Hematopoietic multipotent progenitor cell treated with erythropoietin and hydrocortisone succinate and interleukin-3 and kit ligand, for 4 days (in vitro differentiated cells): ENCODE data around the gene ABI2.
"Not testable (repeated sequence)": the region's sequence is repeated elsewhere in the genome, so short reads cannot be mapped to it uniquely, and the experiment has no call there.

Experiments used
- DNase-seq: peaks from one replicate; pipeline ENCODE4 v3.0.0-alpha.2; 2015

The ABI2 gene

GRCh38 chr2:203327901-203328759, at the start of gene ABI2:
Gene ABI2 (plus strand): TSS chr2:203328394. CDS start chr2:203328515, 121 bp downstream.
- DNase-seq: peak; percentile 88

GRCh38 chr2:203279288-203279687, 48.9 kb upstream of the ABI2 start:
- DNase-seq: no peak

- DNase-seq: no peak
These were observed 47.6 kb upstream of the ABI2 start for GRCh38 chr2:203280428-203281064.

- no peak for DNase-seq
These were observed 46.1 kb upstream of the ABI2 start for GRCh38 chr2:203282101-203282500.

GRCh38 chr2:203286532-203286931, 41.7 kb upstream of the ABI2 start:
- no peak for DNase-seq

GRCh38 chr2:203301667-203302066, 26.5 kb upstream of the ABI2 start:
- DNase-seq: no peak

- DNase-seq: not testable (repeated sequence)
These were observed 25.6 kb upstream of the ABI2 start for GRCh38 chr2:203302586-203302985.

- DNase-seq: peak; percentile 33
These were observed 17.3 kb upstream of the ABI2 start for GRCh38 chr2:203310688-203311436.

GRCh38 chr2:203326356-203326755, 1.8 kb upstream of the ABI2 start:
- DNase-seq: no peak

GRCh38 chr2:203327582-203327900, 653 bp upstream of the ABI2 start:
- DNase-seq: no peak

- peak; percentile 62 for DNase-seq
These were observed 756 bp downstream of the ABI2 start for GRCh38 chr2:203328760-203329540.

GRCh38 chr2:203330434-203330833, 2.2 kb downstream of the ABI2 start:
- DNase-seq: no peak

- DNase-seq: no peak
These were observed 10.1 kb downstream of the ABI2 start for GRCh38 chr2:203338322-203338721.

- no peak for DNase-seq
These were observed 12.7 kb downstream of the ABI2 start for GRCh38 chr2:203340791-203341487.

GRCh38 chr2:203341741-203342310, 13.6 kb downstream of the ABI2 start:
- no peak for DNase-seq

- not testable (repeated sequence) for DNase-seq
These were observed 14.2 kb downstream of the ABI2 start for GRCh38 chr2:203342374-203342773.

- no peak for DNase-seq
These were observed 16.5 kb downstream of the ABI2 start for GRCh38 chr2:203344667-203345066.

- DNase-seq: peak; percentile 7
These were observed 18.4 kb downstream of the ABI2 start for GRCh38 chr2:203346612-203347011.

GRCh38 chr2:203347375-203347774, 19.2 kb downstream of the ABI2 start:
- DNase-seq: peak; percentile 92

GRCh38 chr2:203352604-203353255, 24.5 kb downstream of the ABI2 start:
- DNase-seq: no peak

GRCh38 chr2:203354966-203355365, 26.8 kb downstream of the ABI2 start:
- DNase-seq: no peak
